Caco-2 (cell line): Measurements from ENCODE around the gene SH2D6. TPM values are rescaled to one million over a fixed set of nuclear protein-coding genes. Genes with fewer than 3 reads are reported as not detected.

Experiments
- BruUV-seq: library from RNA; stranded (reverse); fragments of 400-500 nt; replicated peaks from 2 replicates; lab custom pipeline; 2021; lab: Mats Ljungman, UMichigan
- CTCF ChIA-PET: fragments of 300-600 bp; sonication (Branson Sonifier 250); formaldehyde crosslinking; loops from one replicate; lab custom pipeline; 2022; ENCODE audit warnings: antibody characterized with exemption; lab: Charles Lee
- POLR2A ChIA-PET: fragments of 300-600 bp; sonication (Branson Sonifier 250); formaldehyde crosslinking; loops from one replicate; lab custom pipeline; 2022; ENCODE audit warnings: antibody characterized with exemption; lab: Charles Lee
- DNase-seq, 2 experiments: peaks; one replicate each; pipeline versions ENCODE4 v3.0.0 to v3.0.0-alpha.2; 2020 to 2022
- H3K27me3 ChIP-seq: replicated peaks from 2 replicates; pipeline ENCODE4 v1.6.0; 2011; ENCODE audit warnings: low read length; ENCODE audit not compliant: control insufficient read depth, insufficient read depth
- H3K36me3 ChIP-seq: 2 replicates; pipeline ENCODE4 v1.5.1; 2011; ENCODE audit warnings: low read length; ENCODE audit not compliant: control insufficient read depth, insufficient read depth
- H3K4me1 ChIP-seq: fragments of 250-450 bp; sonication (Bioruptor Pico); 2 replicates; pipeline ENCODE4 v1.5.1; 2020; ENCODE audit warnings: mild to moderate bottlenecking
- H3K4me3 ChIP-seq: 2 replicates; pipeline ENCODE4 v1.5.1; 2011; ENCODE audit warnings: low read depth, mild to moderate bottlenecking, control low read depth, low read length
- H3K9me3 ChIP-seq: fragments of 250-450 bp; sonication (Bioruptor Pico); 2 replicates; pipeline ENCODE4 v1.5.1; 2020; ENCODE audit warnings: mild to moderate bottlenecking, moderate library complexity
- H3K27ac Mint-ChIP-seq: one replicate; pipeline ENCODE4 v1.8.0; 2022; ENCODE audit warnings: mixed read lengths; ENCODE audit not compliant: unreplicated experiment
- H3K27me3 Mint-ChIP-seq: one replicate; pipeline ENCODE4 v1.8.0; 2022; ENCODE audit warnings: mixed read lengths; ENCODE audit not compliant: insufficient read depth, unreplicated experiment
- H3K36me3 Mint-ChIP-seq: one replicate; pipeline ENCODE4 v1.8.0; 2022; ENCODE audit warnings: mild to moderate bottlenecking, mixed read lengths; ENCODE audit not compliant: insufficient read depth, unreplicated experiment
- H3K4me1 Mint-ChIP-seq: one replicate; pipeline ENCODE4 v1.8.0; 2022; ENCODE audit warnings: low read depth, mixed read lengths; ENCODE audit not compliant: unreplicated experiment
- H3K4me3 Mint-ChIP-seq: one replicate; pipeline ENCODE4 v1.8.0; 2022; ENCODE audit warnings: mild to moderate bottlenecking, moderate library complexity, mixed read lengths; ENCODE audit not compliant: unreplicated experiment
- H3K9me3 Mint-ChIP-seq: one replicate; pipeline ENCODE4 v1.8.0; 2022; ENCODE audit warnings: mixed read lengths; ENCODE audit not compliant: unreplicated experiment
- CTCF ChIP-seq, 2 experiments: fragments of 200-600 bp in 1 of 2; IDR thresholded peaks; 1 replicate in 1 of 2; 2 replicates in 1 of 2; pipeline versions ENCODE4 v1.5.1 to v1.8.0; 2011 to 2022; ENCODE audit warnings: antibody characterized with exemption in 1 of 2, control low read depth in 1 of 2, inconsistent platforms in 1 of 2, low read depth in 1 of 2, low read length in 1 of 2, mild to moderate bottlenecking in 1 of 2, moderate library complexity in 1 of 2; ENCODE audit not compliant: insufficient read depth in 1 of 2, severe bottlenecking in 1 of 2, unreplicated experiment in 1 of 2
- intact Hi-C: fragments of 100-400 bp; cut with micrococcal nuclease; formaldehyde crosslinking; loops from one replicate; pipeline ENCODE4 v1.10.0; 2022; ENCODE audit not compliant: unreplicated experiment
- total RNA-seq: library from RNA; stranded (reverse); gene quantifications from 2 replicates; pipeline ENCODE4 v1.2.3, GENCODE V29; 2022

Gene SH2D6
- total RNA-seq, 1 experiment from 2014 or later: 0.88 TPM

GRCh38 chr2:85439986-85440385 lies 21.5 kb downstream of the SH2D6 start:
- no peaks in the 10 kb centered on the region for H3K36me3 Mint-ChIP-seq
- H3K9me3 Mint-ChIP-seq: no peaks in the 10 kb centered on the region
- H3K27ac Mint-ChIP-seq: no peak overlapping the region
- no peak overlapping the region for H3K4me3 Mint-ChIP-seq
- Histone ChIP-seq H3K4me1 (peaks cover 18% of the 10 kb centered on the region), H3K9me3 (no peaks in the 10 kb centered on the region), H3K27me3 (no peaks in the 10 kb centered on the region), H3K4me3 (no peak overlapping the region), H3K36me3 (no peaks in the 10 kb centered on the region)
- H3K27me3 Mint-ChIP-seq: no peaks in the 10 kb centered on the region
- intact Hi-C loops: no loop called here
- no peak for TF ChIP-seq CTCF (IDR thresholded peaks at IDR 0.05; ENCODE audit: insufficient read depth in 1 of 2, low read depth in 1 of 2, low read length in 1 of 2, severe bottlenecking in 1 of 2, unreplicated experiment in 1 of 2)
- no peak for DNase-seq
- POLR2A ChIA-PET: no interaction called here
- no TSS peak for BruUV-seq
- CTCF ChIA-PET: no interaction called here
- H3K4me1 Mint-ChIP-seq: peaks cover 6% of the 10 kb centered on the region

GRCh38 chr2:85440729-85441128 lies 22.2 kb downstream of the SH2D6 start:
- H3K4me1 Mint-ChIP-seq: peaks cover 6% of the 10 kb centered on the region
- intact Hi-C loops: no loop called here
- no peaks in the 10 kb centered on the region for H3K36me3 Mint-ChIP-seq
- no TSS peak for BruUV-seq
- H3K4me1 ChIP-seq: peaks cover 18% of the 10 kb centered on the region
- H3K27me3 Mint-ChIP-seq: no peaks in the 10 kb centered on the region
- H3K27ac Mint-ChIP-seq: no peak overlapping the region
- ChIA-PET POLR2A (interaction anchor here (1.1 kb wide), 1 partner anchor 98 kb away, joined by 4 read pairs; no protein-coding TSS in a partner anchor), CTCF (no interaction called here)
- no peaks in the 10 kb centered on the region for H3K9me3 ChIP-seq
- no peaks in the 10 kb centered on the region for H3K36me3 ChIP-seq
- H3K27me3 ChIP-seq: no peaks in the 10 kb centered on the region
- no peak for DNase-seq
- H3K9me3 Mint-ChIP-seq: no peaks in the 10 kb centered on the region
- H3K4me3 Mint-ChIP-seq: no peak overlapping the region
- H3K4me3 ChIP-seq: no peak overlapping the region
- TF ChIP-seq CTCF (IDR thresholded peaks at IDR 0.05; ENCODE audit: insufficient read depth in 1 of 2, low read depth in 1 of 2, low read length in 1 of 2, severe bottlenecking in 1 of 2, unreplicated experiment in 1 of 2): no peak

- H3K4me1 Mint-ChIP-seq: peaks cover 5% of the 10 kb centered on the region
- no peaks in the 10 kb centered on the region for H3K27me3 ChIP-seq
- H3K4me3 ChIP-seq: no peak overlapping the region
- no peak overlapping the region for H3K4me3 Mint-ChIP-seq
- intact Hi-C loops: no loop called here
- DNase-seq: no peak
- POLR2A ChIA-PET: interaction anchor here (1.1 kb wide), 1 partner anchor 97 kb away, joined by 4 read pairs; no protein-coding TSS in a partner anchor
- no peak for TF ChIP-seq CTCF (IDR thresholded peaks at IDR 0.05; ENCODE audit: insufficient read depth in 1 of 2, low read depth in 1 of 2, low read length in 1 of 2, severe bottlenecking in 1 of 2, unreplicated experiment in 1 of 2)
- H3K27me3 Mint-ChIP-seq: no peaks in the 10 kb centered on the region
- no peaks in the 10 kb centered on the region for H3K9me3 Mint-ChIP-seq
- no peaks in the 10 kb centered on the region for H3K36me3 Mint-ChIP-seq
- peaks cover 14% of the 10 kb centered on the region for H3K4me1 ChIP-seq
- CTCF ChIA-PET: interaction anchor here (0.5 kb wide), 1 partner anchor 97 kb away, joined by 3 read pairs; the partner anchor contains the start of gene MAT2A
- no peak overlapping the region for H3K27ac Mint-ChIP-seq
- BruUV-seq: no TSS peak
- no peaks in the 10 kb centered on the region for H3K9me3 ChIP-seq
- no peaks in the 10 kb centered on the region for H3K36me3 ChIP-seq
Measured at GRCh38 chr2:85441864-85442263, 23.4 kb downstream of the SH2D6 start.
